HepG2 (cell line): ENCODE data around the gene TAS1R1. TPM values are rescaled to one million over a fixed set of nuclear protein-coding genes. Genes with fewer than 3 reads are reported as not detected.
A peak's percentile ranks its signal among the peaks of the same experiment; 100 is the strongest.

Source experiments
- ARNT ChIP-seq: fragments of 450-650 bp; IDR thresholded peaks from 2 replicates; pipeline ENCODE4 v1.6.1; 2017
- ATF7-NPFF ChIP-seq: sonication (generic); formaldehyde crosslinking; IDR thresholded peaks from 2 replicates; pipeline ENCODE4 v1.8.1; 2023; ENCODE audit warnings: mild to moderate bottlenecking, low read depth, missing genetic modification reagents, moderate library complexity
- BHLHE40 ChIP-seq: IDR thresholded peaks from 2 replicates; pipeline ENCODE4 v1.6.1; 2011; ENCODE audit warnings: low read length, improper control_type of control experiment
- FLYWCH1 ChIP-seq: sonication (generic); formaldehyde crosslinking; IDR thresholded peaks from 2 replicates; pipeline ENCODE4 v1.8.1; 2023; ENCODE audit warnings: mild to moderate bottlenecking, missing genetic modification reagents
- GATAD2A ChIP-seq: IDR thresholded peaks from 2 replicates; pipeline ENCODE4 v1.6.1; 2016
- HDAC1 ChIP-seq: sonication (generic); formaldehyde crosslinking; IDR thresholded peaks from 2 replicates; pipeline ENCODE4 v1.5.1; 2020; ENCODE audit warnings: mild to moderate bottlenecking, missing genetic modification reagents
- KLF12 ChIP-seq: sonication (generic); formaldehyde crosslinking; IDR thresholded peaks from 2 replicates; pipeline ENCODE4 v1.4.0; 2020; ENCODE audit warnings: missing genetic modification reagents, borderline replicate concordance
- LCORL ChIP-seq, 2 experiments: fragments of 450-650 bp in 1 of 2; sonication (generic) in 1 of 2; formaldehyde crosslinking in 1 of 2; IDR thresholded peaks; 2 replicates each; pipeline versions ENCODE4 v1.5.0 to v1.6.1; 2017 to 2020; ENCODE audit warnings: antibody characterized with exemption in 1 of 2, missing genetic modification reagents in 1 of 2
- MAX ChIP-seq: IDR thresholded peaks from 2 replicates; pipeline ENCODE4 v1.6.1; 2012; ENCODE audit warnings: inconsistent platforms
- NFYC ChIP-seq: IDR thresholded peaks from 2 replicates; pipeline ENCODE4 v1.6.1; 2016; ENCODE audit warnings: missing genetic modification reagents, missing compliant biosample characterization
- PAX8 ChIP-seq: sonication (generic); formaldehyde crosslinking; IDR thresholded peaks from 2 replicates; pipeline ENCODE4 v1.8.0; 2022; ENCODE audit warnings: mild to moderate bottlenecking, missing genetic modification reagents, borderline replicate concordance
- PRMT3 ChIP-seq: sonication (generic); formaldehyde crosslinking; IDR thresholded peaks from 2 replicates; pipeline ENCODE4 v1.8.1; 2022; ENCODE audit warnings: low read depth, mild to moderate bottlenecking, moderate library complexity, missing genetic modification reagents, borderline replicate concordance
- RARG ChIP-seq: sonication (generic); formaldehyde crosslinking; IDR thresholded peaks from 2 replicates; pipeline ENCODE4 v1.4.0; 2020; ENCODE audit warnings: low read depth, mild to moderate bottlenecking, missing genetic modification reagents
- SETDB1 ChIP-seq: sonication (generic); formaldehyde crosslinking; IDR thresholded peaks from 2 replicates; pipeline ENCODE4 v1.5.1; 2020; ENCODE audit warnings: missing genetic modification reagents, mild to moderate bottlenecking, borderline replicate concordance
- TBL1XR1 ChIP-seq: fragments of 150-350 bp; IDR thresholded peaks from 2 replicates; pipeline ENCODE4 v1.6.1; 2014; ENCODE audit warnings: borderline replicate concordance, low read length; ENCODE audit not compliant: partially characterized antibody
- TEF ChIP-seq: sonication (generic); formaldehyde crosslinking; IDR thresholded peaks from 2 replicates; pipeline ENCODE4 v1.5.0; 2020; ENCODE audit warnings: missing genetic modification reagents
- ZBTB7B ChIP-seq: sonication (generic); formaldehyde crosslinking; IDR thresholded peaks from 2 replicates; pipeline ENCODE4 v1.4.0; 2020; ENCODE audit warnings: missing genetic modification reagents
- ZNF33B ChIP-seq: sonication (generic); formaldehyde crosslinking; IDR thresholded peaks from 2 replicates; pipeline ENCODE4 v1.5.1; 2020; ENCODE audit warnings: mild to moderate bottlenecking, missing genetic modification reagents
- ZNF629 ChIP-seq: sonication (generic); formaldehyde crosslinking; conservative IDR thresholded peaks from 2 replicates; pipeline ENCODE4 v1.5.0; 2020; ENCODE audit warnings: missing genetic modification reagents
- ZNF660 ChIP-seq: sonication (generic); formaldehyde crosslinking; IDR thresholded peaks from 2 replicates; pipeline ENCODE4 v1.5.1; 2020; ENCODE audit warnings: mild to moderate bottlenecking, low read depth, missing genetic modification reagents, borderline replicate concordance
- polyA plus RNA-seq, 8 experiments: library from polyadenylated mRNA; depleted of rRNA in 3 of 8; stranded (reverse) in 7 of 8; unstranded in 1 of 8; fragments of >200 nt; fragmentation: Illumina TruSeq in 4 of 8; extraction: Trizol in 4 of 8; gene quantifications; 2 replicates each; pipeline versions ENCODE4 v1.2.1 to v1.2.3, GENCODE V29; 2011 to 2016; ENCODE audit warnings: low read depth in 4 of 8, missing spikeins in 1 of 8, mixed read lengths in 1 of 8; ENCODE audit not compliant: insufficient read depth in 1 of 8
- total RNA-seq, 5 experiments: library from RNA; depleted of rRNA; stranded (reverse); fragments of >200 nt; fragmentation: Illumina TruSeq; extraction: Trizol; gene quantifications; 2 replicates each; pipeline ENCODE4 v1.2.3, GENCODE V29; 2016; ENCODE audit warnings: low read depth in 1 of 5
- TF ChIP-seq, protein P1 (sequence below): sonication (generic); formaldehyde crosslinking; IDR thresholded peaks from 2 replicates; pipeline ENCODE4 v1.4.0; 2020; ENCODE audit warnings: missing genetic modification reagents, borderline replicate concordance
- TF ChIP-seq, protein P2 (sequence below): fragments of 450-650 bp; IDR thresholded peaks from 2 replicates; pipeline ENCODE4 v1.6.1; 2017

TAS1R1 gene
- total and polyA plus RNA-seq, 2 of the 13 experiments (the other 11 are each of a cell fraction or from before 2014, with no cell fraction given), result 1.4 to 1.6 TPM

DNA sequence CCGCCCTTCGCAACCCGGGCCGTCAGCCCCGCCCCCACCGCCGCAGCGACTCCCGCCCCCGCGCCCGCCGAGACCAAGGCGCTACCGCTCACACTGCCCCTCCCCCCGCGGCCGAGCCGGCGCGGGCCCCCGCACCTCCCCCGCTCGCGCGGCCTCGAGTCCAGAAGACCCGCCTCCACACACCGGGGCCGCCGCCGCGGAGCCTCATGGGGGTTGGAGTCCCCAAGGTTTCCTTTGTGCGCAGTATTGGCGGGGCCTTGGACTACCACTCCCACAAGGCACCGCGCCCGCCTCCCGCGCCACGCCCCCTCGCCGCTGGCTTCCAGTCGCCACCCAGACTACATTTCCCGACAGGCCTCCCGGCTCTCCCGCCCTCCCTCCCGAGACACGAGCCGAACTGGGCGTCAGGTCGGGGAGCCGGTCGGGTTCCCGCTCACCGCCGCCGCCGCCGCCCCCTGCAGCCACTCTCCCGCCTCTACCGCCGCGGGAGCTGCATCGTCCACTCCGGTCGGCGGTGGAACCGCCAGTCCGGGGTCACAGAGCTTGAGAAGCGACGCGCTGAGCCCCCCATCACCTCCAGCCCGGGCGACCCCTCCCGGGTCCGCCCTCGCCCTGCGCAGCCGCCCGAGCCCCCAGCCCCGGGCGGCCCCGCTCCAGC lies 58.4 kb downstream of the TAS1R1 start, which contains the start of gene PHF13 (continued):
- TF ChIP-seq FLYWCH1 (CRISPR knock-in tag), result no peak
- TF ChIP-seq ATF7-NPFF (CRISPR knock-in tag), result no peak
- TF ChIP-seq TBL1XR1, result no peak
- no peak for TF ChIP-seq PRMT3 (CRISPR knock-in tag)
- TF ChIP-seq, protein P1, sequence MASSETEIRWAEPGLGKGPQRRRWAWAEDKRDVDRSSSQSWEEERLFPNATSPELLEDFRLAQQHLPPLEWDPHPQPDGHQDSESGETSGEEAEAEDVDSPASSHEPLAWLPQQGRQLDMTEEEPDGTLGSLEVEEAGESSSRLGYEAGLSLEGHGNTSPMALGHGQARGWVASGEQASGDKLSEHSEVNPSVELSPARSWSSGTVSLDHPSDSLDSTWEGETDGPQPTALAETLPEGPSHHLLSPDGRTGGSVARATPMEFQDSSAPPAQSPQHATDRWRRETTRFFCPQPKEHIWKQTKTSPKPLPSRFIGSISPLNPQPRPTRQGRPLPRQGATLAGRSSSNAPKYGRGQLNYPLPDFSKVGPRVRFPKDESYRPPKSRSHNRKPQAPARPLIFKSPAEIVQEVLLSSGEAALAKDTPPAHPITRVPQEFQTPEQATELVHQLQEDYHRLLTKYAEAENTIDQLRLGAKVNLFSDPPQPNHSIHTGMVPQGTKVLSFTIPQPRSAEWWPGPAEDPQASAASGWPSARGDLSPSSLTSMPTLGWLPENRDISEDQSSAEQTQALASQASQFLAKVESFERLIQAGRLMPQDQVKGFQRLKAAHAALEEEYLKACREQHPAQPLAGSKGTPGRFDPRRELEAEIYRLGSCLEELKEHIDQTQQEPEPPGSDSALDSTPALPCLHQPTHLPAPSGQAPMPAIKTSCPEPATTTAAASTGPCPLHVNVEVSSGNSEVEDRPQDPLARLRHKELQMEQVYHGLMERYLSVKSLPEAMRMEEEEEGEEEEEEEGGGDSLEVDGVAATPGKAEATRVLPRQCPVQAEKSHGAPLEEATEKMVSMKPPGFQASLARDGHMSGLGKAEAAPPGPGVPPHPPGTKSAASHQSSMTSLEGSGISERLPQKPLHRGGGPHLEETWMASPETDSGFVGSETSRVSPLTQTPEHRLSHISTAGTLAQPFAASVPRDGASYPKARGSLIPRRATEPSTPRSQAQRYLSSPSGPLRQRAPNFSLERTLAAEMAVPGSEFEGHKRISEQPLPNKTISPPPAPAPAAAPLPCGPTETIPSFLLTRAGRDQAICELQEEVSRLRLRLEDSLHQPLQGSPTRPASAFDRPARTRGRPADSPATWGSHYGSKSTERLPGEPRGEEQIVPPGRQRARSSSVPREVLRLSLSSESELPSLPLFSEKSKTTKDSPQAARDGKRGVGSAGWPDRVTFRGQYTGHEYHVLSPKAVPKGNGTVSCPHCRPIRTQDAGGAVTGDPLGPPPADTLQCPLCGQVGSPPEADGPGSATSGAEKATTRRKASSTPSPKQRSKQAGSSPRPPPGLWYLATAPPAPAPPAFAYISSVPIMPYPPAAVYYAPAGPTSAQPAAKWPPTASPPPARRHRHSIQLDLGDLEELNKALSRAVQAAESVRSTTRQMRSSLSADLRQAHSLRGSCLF (CRISPR knock-in tag), result no peak
- TF ChIP-seq BHLHE40, result peak; percentile 22; the same call in 1 of the 2 replicates
- TF ChIP-seq KLF12 (CRISPR knock-in tag), result no peak; the same call in 1 of the 2 replicates
- no peak for TF ChIP-seq ZNF660 (CRISPR knock-in tag)
- no peak for TF ChIP-seq RARG (CRISPR knock-in tag)
- TF ChIP-seq, protein P2, sequence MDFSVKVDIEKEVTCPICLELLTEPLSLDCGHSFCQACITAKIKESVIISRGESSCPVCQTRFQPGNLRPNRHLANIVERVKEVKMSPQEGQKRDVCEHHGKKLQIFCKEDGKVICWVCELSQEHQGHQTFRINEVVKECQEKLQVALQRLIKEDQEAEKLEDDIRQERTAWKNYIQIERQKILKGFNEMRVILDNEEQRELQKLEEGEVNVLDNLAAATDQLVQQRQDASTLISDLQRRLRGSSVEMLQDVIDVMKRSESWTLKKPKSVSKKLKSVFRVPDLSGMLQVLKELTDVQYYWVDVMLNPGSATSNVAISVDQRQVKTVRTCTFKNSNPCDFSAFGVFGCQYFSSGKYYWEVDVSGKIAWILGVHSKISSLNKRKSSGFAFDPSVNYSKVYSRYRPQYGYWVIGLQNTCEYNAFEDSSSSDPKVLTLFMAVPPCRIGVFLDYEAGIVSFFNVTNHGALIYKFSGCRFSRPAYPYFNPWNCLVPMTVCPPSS, result no peak
- no peak for TF ChIP-seq GATAD2A
- TF ChIP-seq SETDB1, result no peak
- TF ChIP-seq TEF (CRISPR knock-in tag), result no peak
- TF ChIP-seq HDAC1 (CRISPR knock-in tag), result no peak; the same call in 1 of the 2 replicates
- peak; percentile 67; the same call in 1 of the 2 replicates for TF ChIP-seq ZBTB7B (CRISPR knock-in tag)
- no peak for TF ChIP-seq PAX8
- no peak for TF ChIP-seq LCORL (IDR thresholded peaks at IDR 0.05)
- TF ChIP-seq LCORL (CRISPR knock-in tag; IDR thresholded peaks at IDR 0.05), result peak; percentile 68; the same call in 1 of the 2 replicates
- TF ChIP-seq ZNF629, result no peak
- TF ChIP-seq MAX, result peak; percentile 30; the same call in 1 of the 2 replicates
- TF ChIP-seq ZNF33B, result no peak
- no peak for TF ChIP-seq ARNT
- TF ChIP-seq NFYC (CRISPR knock-in tag), result peak; percentile 55; the same call in 1 of the 2 replicates
